Sigmoid colon (tissue), 7 donors: Measurements from ENCODE around the gene CPA5. TPM values are rescaled to one million over a fixed set of nuclear protein-coding genes. Genes with fewer than 3 reads are reported as not detected.

ENCODE experiments used
- DNase-seq: peaks from one replicate; pipeline ENCODE4 v3.0.0-alpha.2; 2019
- H3K27ac ChIP-seq, 4 donors: fragments of 200-600 bp; sonication (generic); one replicate each; pipeline ENCODE4 v1.5.1; 2016 to 2019; ENCODE audit warnings: mild to moderate bottlenecking in 1 of 4
- H3K27me3 ChIP-seq, 3 donors: fragments of 200-600 bp; sonication (generic); one replicate each; pipeline ENCODE4 v1.5.1; 2019; ENCODE audit warnings: mild to moderate bottlenecking in 1 of 3
- H3K36me3 ChIP-seq, 4 donors: fragments of 200-600 bp; sonication (generic); one replicate each; pipeline ENCODE4 v1.5.1; 2016 to 2019
- H3K4me1 ChIP-seq, 4 donors: fragments of 200-600 bp; sonication (generic); one replicate each; pipeline ENCODE4 v1.5.1; 2017 to 2019
- H3K4me3 ChIP-seq, 4 donors: fragments of 200-600 bp; sonication (generic); one replicate each; pipeline ENCODE4 v1.5.1; 2017 to 2019; ENCODE audit warnings: mild to moderate bottlenecking in 2 of 4, moderate library complexity in 1 of 4
- H3K9me3 ChIP-seq, 4 donors: fragments of 200-600 bp in 3 of 4; sonication (generic) in 3 of 4; one replicate each; pipeline versions ENCODE4 v1.5.1 to v1.6.1; 2013 to 2019
- EP300 ChIP-seq, 4 donors: sonication (generic); formaldehyde crosslinking; IDR thresholded peaks; one replicate each; pipeline ENCODE4 v1.6.1; 2017; ENCODE audit warnings: antibody characterized with exemption in 4 of 4
- POLR2A ChIP-seq, 2 donors: fragments of 450-650 bp; IDR thresholded peaks; one replicate each; pipeline ENCODE4 v1.6.1; 2016; ENCODE audit warnings: antibody characterized with exemption in 2 of 2, mild to moderate bottlenecking in 2 of 2, moderate library complexity in 2 of 2
- POLR2AphosphoS5 ChIP-seq, 4 donors: sonication (generic); formaldehyde crosslinking; IDR thresholded peaks; one replicate each; pipeline ENCODE4 v1.6.1; 2017; ENCODE audit warnings: antibody characterized with exemption in 4 of 4
- WGBS, 2 donors: extraction: QIAGEN DNeasy Blood & Tissue Kit; methylation state at CpG; one replicate each; pipeline ENCODE4 v1.1.7; 2013; 5-methylcytosine and 5-hydroxymethylcytosine counted together
- intact Hi-C: fragments of 100-400 bp; cut with DNase I; formaldehyde crosslinking; loops from one replicate; pipeline ENCODE4 v1.15.1; 2023
- polyA plus RNA-seq, 3 donors: library from polyadenylated mRNA; stranded (reverse); fragments of 200-250 nt; gene quantifications; one replicate each; pipeline ENCODE4 v1.2.3, GENCODE V29; 2013
- total RNA-seq, 4 donors: library from RNA; depleted of rRNA; stranded (reverse); fragments of >200 nt; gene quantifications; one replicate each; pipeline ENCODE4 v1.1.0, GENCODE V29; 2016
- TF ChIP-seq, protein P1 (sequence below), 4 experiments: fragments of 450-650 bp in 3 of 4; fragments of 200-600 bp in 1 of 4; IDR thresholded peaks; one replicate each; pipeline ENCODE4 v1.5.1; 2016 to 2019; ENCODE audit warnings: antibody characterized with exemption in 4 of 4, mild to moderate bottlenecking in 3 of 4, moderate library complexity in 2 of 4
- donor health status: healthy with polysubstance abuse.
- donor health status: Bipolar disorder and iron deficiency.
- donor health status: healthy.

CPA5 gene
- total and polyA plus RNA-seq, 7 donors: 1.1 TPM; not detected in 6

DNA sequence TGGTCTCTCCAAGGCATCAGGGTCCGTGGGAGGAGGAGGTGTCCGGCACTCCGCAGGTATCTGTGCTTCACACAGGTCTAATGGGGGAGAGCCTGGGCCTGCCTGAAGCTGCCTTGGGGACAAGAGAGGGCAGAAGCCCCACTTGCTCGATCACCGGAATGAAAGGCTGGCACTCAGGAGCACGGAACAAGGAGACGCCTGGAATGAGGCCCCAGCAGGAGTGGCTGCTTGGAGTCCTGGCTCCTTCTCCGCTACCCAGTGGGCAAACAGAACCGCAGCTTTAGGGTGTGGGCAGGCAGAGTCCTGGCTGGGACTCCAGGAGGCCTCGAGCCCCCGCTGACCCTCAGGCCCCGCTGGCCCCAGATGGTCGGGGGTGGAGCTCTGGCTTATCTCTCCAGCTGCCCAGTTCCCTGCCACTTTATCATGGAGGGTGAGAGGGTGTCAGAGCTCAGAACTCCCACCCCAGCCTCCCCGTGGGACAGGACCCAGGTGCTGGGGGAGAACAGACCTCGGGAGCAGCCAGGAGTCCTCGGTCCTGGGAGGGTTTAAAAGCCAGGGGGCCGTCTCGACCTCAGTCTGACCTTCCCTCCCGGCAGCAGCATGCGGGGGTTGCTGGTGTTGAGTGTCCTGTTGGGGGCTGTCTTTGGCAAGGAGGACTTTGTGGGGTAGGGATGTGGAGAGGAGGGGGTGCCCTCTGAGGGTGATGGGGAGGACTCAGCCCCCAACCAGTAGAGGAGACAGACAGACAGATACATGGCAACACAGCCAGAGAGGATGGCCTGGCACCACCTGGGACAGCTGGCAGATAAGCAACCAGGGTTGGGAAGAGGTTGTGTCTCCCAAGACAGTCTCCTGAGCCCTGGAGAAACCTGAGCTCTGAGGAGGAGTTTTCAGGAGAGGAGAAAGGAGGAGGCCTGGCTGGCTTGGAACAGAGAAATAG lies 35.6 kb downstream of the CPA5 start, which contains the start of gene CPA1:
Gene CPA1, plus strand, starts transcription at position 574 of the 940 bp plus-strand sequence. Its CDS starts 27 bp downstream, at position 601.
- no peak within 1 kb of the TSS for H3K4me3 ChIP-seq
- H3K27me3 ChIP-seq: no peaks in the 10 kb centered on the region
- intact Hi-C loops: no loop called here
- H3K36me3 ChIP-seq: no peaks in the 10 kb centered on the region
- H3K9me3 ChIP-seq: peaks cover 0 to 2% (median 0%) of the 10 kb centered on the region in 4 donors
- no peak for DNase-seq
- H3K27ac ChIP-seq: peak within 1 kb of the TSS in 1 of 4 donors; percentile 18
- H3K4me1 ChIP-seq: peaks cover 0 to 19% (median 12%) of the 10 kb centered on the region in 4 donors
- TF ChIP-seq POLR2A (IDR thresholded peaks at IDR 0.05): no peak
- no peak for TF ChIP-seq POLR2AphosphoS5 (IDR thresholded peaks at IDR 0.05)
- TF ChIP-seq EP300 (IDR thresholded peaks at IDR 0.05): no peak
- TF ChIP-seq, protein P1, sequence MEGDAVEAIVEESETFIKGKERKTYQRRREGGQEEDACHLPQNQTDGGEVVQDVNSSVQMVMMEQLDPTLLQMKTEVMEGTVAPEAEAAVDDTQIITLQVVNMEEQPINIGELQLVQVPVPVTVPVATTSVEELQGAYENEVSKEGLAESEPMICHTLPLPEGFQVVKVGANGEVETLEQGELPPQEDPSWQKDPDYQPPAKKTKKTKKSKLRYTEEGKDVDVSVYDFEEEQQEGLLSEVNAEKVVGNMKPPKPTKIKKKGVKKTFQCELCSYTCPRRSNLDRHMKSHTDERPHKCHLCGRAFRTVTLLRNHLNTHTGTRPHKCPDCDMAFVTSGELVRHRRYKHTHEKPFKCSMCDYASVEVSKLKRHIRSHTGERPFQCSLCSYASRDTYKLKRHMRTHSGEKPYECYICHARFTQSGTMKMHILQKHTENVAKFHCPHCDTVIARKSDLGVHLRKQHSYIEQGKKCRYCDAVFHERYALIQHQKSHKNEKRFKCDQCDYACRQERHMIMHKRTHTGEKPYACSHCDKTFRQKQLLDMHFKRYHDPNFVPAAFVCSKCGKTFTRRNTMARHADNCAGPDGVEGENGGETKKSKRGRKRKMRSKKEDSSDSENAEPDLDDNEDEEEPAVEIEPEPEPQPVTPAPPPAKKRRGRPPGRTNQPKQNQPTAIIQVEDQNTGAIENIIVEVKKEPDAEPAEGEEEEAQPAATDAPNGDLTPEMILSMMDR (IDR thresholded peaks at IDR 0.05): no peak
- 65 to 72% methylated on average over 20 of the region's 20 CpGs for whole genome bisulfite sequencing, 2 donors

DNA sequence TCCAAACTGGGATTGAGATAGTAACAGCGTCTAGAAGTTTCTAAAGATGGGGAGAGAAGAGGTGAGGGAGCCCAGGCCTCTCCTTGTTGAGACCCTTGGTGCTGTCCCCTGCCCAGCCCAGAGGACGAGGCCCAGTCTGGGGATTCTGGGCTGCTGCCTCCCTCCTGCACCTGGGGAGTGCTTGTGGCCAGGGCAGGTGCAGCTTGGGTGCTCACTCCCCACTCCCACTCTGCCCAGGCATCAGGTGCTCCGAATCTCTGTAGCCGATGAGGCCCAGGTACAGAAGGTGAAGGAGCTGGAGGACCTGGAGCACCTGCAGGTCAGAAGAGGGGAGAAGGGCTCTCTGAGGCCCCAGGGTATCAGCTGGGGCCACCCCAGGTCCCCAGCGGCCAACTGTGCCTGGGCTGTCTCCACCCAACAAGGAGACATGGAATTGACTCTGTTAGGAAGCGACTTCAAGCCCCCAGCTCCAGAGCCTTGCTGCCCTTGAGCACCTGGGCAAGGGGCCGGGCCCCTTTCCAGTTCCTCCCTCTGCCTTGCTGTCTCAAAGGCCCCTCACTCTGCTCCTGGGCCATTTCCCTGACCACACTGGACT lies 36.3 kb downstream of the CPA5 start:
- no peak overlapping the region for H3K4me3 ChIP-seq
- H3K27me3 ChIP-seq: no peaks in the 10 kb centered on the region
- H3K4me1 ChIP-seq: peaks cover 0 to 19% (median 12%) of the 10 kb centered on the region in 4 donors
- H3K27ac ChIP-seq: no peak overlapping the region
- no peak for DNase-seq
- H3K36me3 ChIP-seq: no peaks in the 10 kb centered on the region
- 92 to 96% methylated on average over 7 of the region's 7 CpGs for WGBS, 2 donors
- H3K9me3 ChIP-seq: peaks cover 0 to 2% (median 0%) of the 10 kb centered on the region in 4 donors
- no peak for TF ChIP-seq POLR2AphosphoS5 (IDR thresholded peaks at IDR 0.05)
- TF ChIP-seq, protein P1 (IDR thresholded peaks at IDR 0.05): no peak
- TF ChIP-seq EP300 (IDR thresholded peaks at IDR 0.05): no peak
- no peak for TF ChIP-seq POLR2A (IDR thresholded peaks at IDR 0.05)
- intact Hi-C loops: no loop called here

DNA sequence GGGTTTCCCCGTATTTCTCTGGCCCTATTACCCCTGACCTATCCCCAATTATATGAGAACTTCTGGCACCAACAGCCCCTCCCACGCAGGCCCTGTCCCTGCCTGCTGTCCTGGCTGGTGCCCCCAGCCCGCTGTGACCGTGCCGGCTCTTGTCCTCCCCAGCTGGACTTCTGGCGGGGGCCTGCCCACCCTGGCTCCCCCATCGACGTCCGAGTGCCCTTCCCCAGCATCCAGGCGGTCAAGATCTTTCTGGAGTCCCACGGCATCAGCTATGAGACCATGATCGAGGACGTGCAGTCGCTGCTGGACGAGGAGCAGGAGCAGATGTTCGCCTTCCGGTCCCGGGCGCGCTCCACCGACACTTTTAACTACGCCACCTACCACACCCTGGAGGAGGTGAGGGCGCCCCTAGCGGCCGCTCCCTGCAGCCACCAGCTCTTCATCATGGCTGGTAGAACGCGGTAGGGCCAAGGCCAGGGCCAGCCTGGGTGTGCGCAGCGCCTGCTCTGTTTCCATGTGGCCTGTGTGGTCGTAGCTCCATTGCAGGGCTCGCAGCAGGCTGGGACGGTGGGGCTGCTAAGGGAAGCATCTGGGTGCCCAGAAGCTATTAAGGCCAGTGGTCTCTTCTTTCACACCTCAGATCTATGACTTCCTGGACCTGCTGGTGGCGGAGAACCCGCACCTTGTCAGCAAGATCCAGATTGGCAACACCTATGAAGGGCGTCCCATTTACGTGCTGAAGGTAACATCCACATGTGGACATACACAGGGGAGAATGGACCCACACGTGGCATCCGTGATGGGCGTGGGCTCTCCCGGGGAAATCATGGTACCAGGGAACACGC lies 37.1 kb downstream of the CPA5 start:
- WGBS, 2 donors: 94 to 95% methylated on average over 41 of the region's 41 CpGs
- intact Hi-C loops: no loop called here
- DNase-seq: no peak

More for the DNA sequence above, 37.1 kb downstream of the CPA5 start:
- no peaks in the 10 kb centered on the region for H3K27me3 ChIP-seq
- H3K27ac ChIP-seq: no peak overlapping the region
- no peak for TF ChIP-seq POLR2AphosphoS5 (IDR thresholded peaks at IDR 0.05)
- TF ChIP-seq, protein P1 (IDR thresholded peaks at IDR 0.05): no peak
- no peak for TF ChIP-seq EP300 (IDR thresholded peaks at IDR 0.05)
- TF ChIP-seq POLR2A (IDR thresholded peaks at IDR 0.05): no peak
- H3K4me1 ChIP-seq: peaks cover 0 to 19% (median 12%) of the 10 kb centered on the region in 4 donors
- no peaks in the 10 kb centered on the region for H3K36me3 ChIP-seq
- H3K9me3 ChIP-seq: no peaks in the 10 kb centered on the region
- no peak overlapping the region for H3K4me3 ChIP-seq
